ENCODE results near the gene VPS39.
A peak's percentile ranks its signal among the peaks of the same experiment; 100 is the strongest.

The VPS39 gene

GRCh38 chr15:42165106-42165505 lies 43.0 kb downstream of the VPS39 start:
- Histone ChIP-seq H3K27ac (replicated peaks) (no peak overlapping the region), H3K4me3 (replicated peaks; ENCODE audit: insufficient read depth, low read length) (no peak overlapping the region), H3K27me3 (ENCODE audit: insufficient read depth, poor library complexity, severe bottlenecking) (no peaks in the 10 kb centered on the region)
- peak in 1 of 2 experiments; percentile 28 for DNase-seq (ENCODE audit: low read depth in 1 of 2, low spot score in 1 of 2)
- TF ChIP-seq GABPA (IDR thresholded peaks at IDR 0.05; ENCODE audit: low read depth): no peak
- TF ChIP-seq POLR2AphosphoS5 (IDR thresholded peaks at IDR 0.05; ENCODE audit: low read depth): no peak
- TF ChIP-seq, protein P1, sequence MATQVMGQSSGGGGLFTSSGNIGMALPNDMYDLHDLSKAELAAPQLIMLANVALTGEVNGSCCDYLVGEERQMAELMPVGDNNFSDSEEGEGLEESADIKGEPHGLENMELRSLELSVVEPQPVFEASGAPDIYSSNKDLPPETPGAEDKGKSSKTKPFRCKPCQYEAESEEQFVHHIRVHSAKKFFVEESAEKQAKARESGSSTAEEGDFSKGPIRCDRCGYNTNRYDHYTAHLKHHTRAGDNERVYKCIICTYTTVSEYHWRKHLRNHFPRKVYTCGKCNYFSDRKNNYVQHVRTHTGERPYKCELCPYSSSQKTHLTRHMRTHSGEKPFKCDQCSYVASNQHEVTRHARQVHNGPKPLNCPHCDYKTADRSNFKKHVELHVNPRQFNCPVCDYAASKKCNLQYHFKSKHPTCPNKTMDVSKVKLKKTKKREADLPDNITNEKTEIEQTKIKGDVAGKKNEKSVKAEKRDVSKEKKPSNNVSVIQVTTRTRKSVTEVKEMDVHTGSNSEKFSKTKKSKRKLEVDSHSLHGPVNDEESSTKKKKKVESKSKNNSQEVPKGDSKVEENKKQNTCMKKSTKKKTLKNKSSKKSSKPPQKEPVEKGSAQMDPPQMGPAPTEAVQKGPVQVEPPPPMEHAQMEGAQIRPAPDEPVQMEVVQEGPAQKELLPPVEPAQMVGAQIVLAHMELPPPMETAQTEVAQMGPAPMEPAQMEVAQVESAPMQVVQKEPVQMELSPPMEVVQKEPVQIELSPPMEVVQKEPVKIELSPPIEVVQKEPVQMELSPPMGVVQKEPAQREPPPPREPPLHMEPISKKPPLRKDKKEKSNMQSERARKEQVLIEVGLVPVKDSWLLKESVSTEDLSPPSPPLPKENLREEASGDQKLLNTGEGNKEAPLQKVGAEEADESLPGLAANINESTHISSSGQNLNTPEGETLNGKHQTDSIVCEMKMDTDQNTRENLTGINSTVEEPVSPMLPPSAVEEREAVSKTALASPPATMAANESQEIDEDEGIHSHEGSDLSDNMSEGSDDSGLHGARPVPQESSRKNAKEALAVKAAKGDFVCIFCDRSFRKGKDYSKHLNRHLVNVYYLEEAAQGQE (IDR thresholded peaks at IDR 0.05; ENCODE audit: insufficient replicate concordance, low read depth): no peak
- TF ChIP-seq CTCF (IDR thresholded peaks at IDR 0.05; ENCODE audit: insufficient read depth, low read length): no peak
- TF ChIP-seq SPI1 (IDR thresholded peaks at IDR 0.05; ENCODE audit: borderline replicate concordance, low read depth): no peak

DNA sequence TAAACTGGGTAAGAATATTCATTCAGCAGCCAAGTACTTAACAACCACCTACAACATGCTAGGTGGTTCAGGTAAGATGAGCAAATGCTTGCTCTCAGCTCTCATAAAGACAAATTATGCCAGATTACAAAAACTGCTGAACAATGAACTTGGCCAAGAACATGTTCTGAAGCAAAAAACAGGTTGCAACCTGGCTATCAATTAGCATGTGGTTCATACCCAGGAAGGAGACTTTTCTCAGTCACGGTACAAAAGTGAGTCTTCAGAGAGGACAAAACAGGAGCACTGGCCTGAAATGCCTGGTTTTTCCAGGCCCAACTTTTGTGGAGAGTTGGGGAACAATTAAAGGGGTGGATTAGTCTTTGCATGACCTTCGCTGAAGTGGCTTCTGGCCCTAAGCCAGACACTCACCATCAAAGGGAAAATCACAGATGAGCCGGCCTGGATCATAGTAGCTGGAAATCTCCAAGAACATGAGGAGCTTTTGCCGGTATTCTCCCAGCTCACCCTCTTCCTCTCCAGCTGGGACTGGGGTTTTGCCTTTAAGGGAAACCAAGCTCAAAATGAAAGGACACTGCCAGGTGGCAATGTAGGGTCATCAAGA lies 44.1 kb downstream of the VPS39 start:
- no peak for DNase-seq (ENCODE audit: low read depth in 1 of 2, low spot score in 1 of 2)
- H3K4me3 ChIP-seq (replicated peaks; ENCODE audit: insufficient read depth, low read length): no peak overlapping the region
- no peaks in the 10 kb centered on the region for H3K27me3 ChIP-seq (ENCODE audit: insufficient read depth, poor library complexity, severe bottlenecking)
- TF ChIP-seq POLR2AphosphoS5 (IDR thresholded peaks at IDR 0.05; ENCODE audit: low read depth): no peak
- no peak for TF ChIP-seq CTCF (IDR thresholded peaks at IDR 0.05; ENCODE audit: insufficient read depth, low read length)
- TF ChIP-seq, protein P1 (IDR thresholded peaks at IDR 0.05; ENCODE audit: insufficient replicate concordance, low read depth): no peak
- no peak for TF ChIP-seq SPI1 (IDR thresholded peaks at IDR 0.05; ENCODE audit: borderline replicate concordance, low read depth)
- no peak for TF ChIP-seq GABPA (IDR thresholded peaks at IDR 0.05; ENCODE audit: low read depth)
- H3K27ac ChIP-seq (replicated peaks): no peak overlapping the region

- no peak overlapping the region for H3K4me3 ChIP-seq (replicated peaks; ENCODE audit: insufficient read depth, low read length)
- H3K27me3 ChIP-seq (ENCODE audit: insufficient read depth, poor library complexity, severe bottlenecking): no peaks in the 10 kb centered on the region
- no peak overlapping the region for H3K27ac ChIP-seq (replicated peaks)
- no peak for TF ChIP-seq GABPA (IDR thresholded peaks at IDR 0.05; ENCODE audit: low read depth)
- TF ChIP-seq POLR2AphosphoS5 (IDR thresholded peaks at IDR 0.05; ENCODE audit: low read depth): no peak
- no peak for TF ChIP-seq SPI1 (IDR thresholded peaks at IDR 0.05; ENCODE audit: borderline replicate concordance, low read depth)
- no peak for TF ChIP-seq CTCF (IDR thresholded peaks at IDR 0.05; ENCODE audit: insufficient read depth, low read length)
- TF ChIP-seq, protein P1 (IDR thresholded peaks at IDR 0.05; ENCODE audit: insufficient replicate concordance, low read depth): no peak
- DNase-seq (ENCODE audit: low read depth in 1 of 2, low spot score in 1 of 2): no peak
Observed at GRCh38 chr15:42163291-42163690, 44.8 kb downstream of the VPS39 start.

All from HL-60 (cell line).